ENCODE measurements around the gene LRCH3. TPM values are rescaled to one million over a fixed set of nuclear protein-coding genes. Genes with fewer than 3 reads are reported as not detected.

The LRCH3 gene
- total and polyA plus RNA-seq, 2 experiments from 2014 or later: 22.5 to 38.5 TPM

DNA sequence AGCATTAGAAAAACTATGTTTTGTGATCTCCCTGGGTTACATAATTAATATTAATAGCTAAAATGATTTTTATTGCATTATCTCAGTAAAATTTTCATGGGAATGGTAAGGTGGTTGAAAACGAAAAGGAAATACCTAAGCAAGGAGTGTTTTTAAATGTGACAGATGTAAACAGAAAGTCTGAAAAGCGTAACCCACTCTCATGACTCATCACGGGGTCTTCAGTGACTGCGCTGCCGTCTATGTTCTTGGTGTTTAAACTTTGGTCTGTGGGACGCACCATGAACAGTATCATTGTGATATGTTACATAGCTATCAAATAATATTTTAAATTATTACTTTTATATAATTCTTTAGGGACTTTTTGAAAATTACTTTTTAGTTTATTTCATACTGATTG lies 19.8 kb downstream of the LRCH3 start:
- no peaks in the 10 kb centered on the region for H3K36me3 ChIP-seq (replicated peaks; ENCODE audit: insufficient read depth, low read depth)
- H3K27me3 ChIP-seq: no peaks in the 10 kb centered on the region
- no peaks in the 10 kb centered on the region for H3K9me2 ChIP-seq (replicated peaks; ENCODE audit: insufficient read depth)
- no peak overlapping the region for H3K27ac ChIP-seq
- DNase-seq (ENCODE audit: low spot score): no peak
- TF ChIP-seq, protein P1, sequence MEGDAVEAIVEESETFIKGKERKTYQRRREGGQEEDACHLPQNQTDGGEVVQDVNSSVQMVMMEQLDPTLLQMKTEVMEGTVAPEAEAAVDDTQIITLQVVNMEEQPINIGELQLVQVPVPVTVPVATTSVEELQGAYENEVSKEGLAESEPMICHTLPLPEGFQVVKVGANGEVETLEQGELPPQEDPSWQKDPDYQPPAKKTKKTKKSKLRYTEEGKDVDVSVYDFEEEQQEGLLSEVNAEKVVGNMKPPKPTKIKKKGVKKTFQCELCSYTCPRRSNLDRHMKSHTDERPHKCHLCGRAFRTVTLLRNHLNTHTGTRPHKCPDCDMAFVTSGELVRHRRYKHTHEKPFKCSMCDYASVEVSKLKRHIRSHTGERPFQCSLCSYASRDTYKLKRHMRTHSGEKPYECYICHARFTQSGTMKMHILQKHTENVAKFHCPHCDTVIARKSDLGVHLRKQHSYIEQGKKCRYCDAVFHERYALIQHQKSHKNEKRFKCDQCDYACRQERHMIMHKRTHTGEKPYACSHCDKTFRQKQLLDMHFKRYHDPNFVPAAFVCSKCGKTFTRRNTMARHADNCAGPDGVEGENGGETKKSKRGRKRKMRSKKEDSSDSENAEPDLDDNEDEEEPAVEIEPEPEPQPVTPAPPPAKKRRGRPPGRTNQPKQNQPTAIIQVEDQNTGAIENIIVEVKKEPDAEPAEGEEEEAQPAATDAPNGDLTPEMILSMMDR (IDR thresholded peaks at IDR 0.05; ENCODE audit: poor library complexity): no peak
- TF ChIP-seq EZH2 (IDR thresholded peaks at IDR 0.05; ENCODE audit: borderline replicate concordance) (no peak), EZH2phosphoT487 (IDR thresholded peaks at IDR 0.05; ENCODE audit: low read depth, severe bottlenecking, unreplicated experiment) (no peak)
- no peaks in the 10 kb centered on the region for H3K9me3 ChIP-seq (ENCODE audit: low read depth)
- 90% methylated on average over 6 of the region's 6 CpGs for WGBS (ENCODE audit: low lambda C conversion rate, missing lambda C conversion rate)
- H3K79me2 ChIP-seq: peaks cover 96% of the 10 kb centered on the region
- H3K4me1 ChIP-seq (ENCODE audit: insufficient read depth): no peaks in the 10 kb centered on the region
- peaks cover 37% of the 10 kb centered on the region for H4K20me1 ChIP-seq (ENCODE audit: insufficient read depth, poor library complexity, severe bottlenecking)
- no peak overlapping the region for H3K4me2 ChIP-seq
- no peak overlapping the region for H3K4me3 ChIP-seq
- no peak overlapping the region for H2AFZ ChIP-seq

DNA sequence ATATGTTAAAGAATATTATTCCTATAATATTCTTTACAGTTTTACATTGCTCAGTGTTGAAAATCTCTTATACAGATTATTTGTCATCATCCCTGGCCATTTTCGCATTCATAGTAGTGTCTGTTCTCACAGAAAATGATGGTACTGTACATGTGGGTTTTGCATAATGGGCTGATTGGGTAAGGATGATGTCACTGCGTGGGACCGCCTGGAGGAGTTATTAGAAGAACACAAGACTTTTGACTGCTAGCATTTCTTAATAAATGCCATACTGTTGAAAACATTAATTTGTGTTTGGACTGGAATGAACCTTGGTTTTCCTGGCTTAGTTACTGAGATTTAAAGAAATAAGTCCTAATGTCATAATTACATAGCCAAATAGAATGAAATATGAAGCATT lies 20.3 kb downstream of the LRCH3 start:
- Histone ChIP-seq H3K27me3 (no peaks in the 10 kb centered on the region), H3K9me3 (ENCODE audit: low read depth) (no peaks in the 10 kb centered on the region), H3K4me1 (ENCODE audit: insufficient read depth) (no peaks in the 10 kb centered on the region), H3K9me2 (replicated peaks; ENCODE audit: insufficient read depth) (no peaks in the 10 kb centered on the region), H4K20me1 (ENCODE audit: insufficient read depth, poor library complexity, severe bottlenecking) (peaks cover 37% of the 10 kb centered on the region), H3K79me2 (peaks cover 96% of the 10 kb centered on the region), H3K4me3 (no peak overlapping the region), H3K27ac (no peak overlapping the region), H2AFZ (no peak overlapping the region), H3K4me2 (no peak overlapping the region), H3K36me3 (replicated peaks; ENCODE audit: insufficient read depth, low read depth) (no peaks in the 10 kb centered on the region)
- DNase-seq (ENCODE audit: low spot score): no peak
- 89% methylated on average over 3 of the region's 3 CpGs for WGBS (ENCODE audit: low lambda C conversion rate, missing lambda C conversion rate)
- TF ChIP-seq EZH2phosphoT487 (IDR thresholded peaks at IDR 0.05; ENCODE audit: low read depth, severe bottlenecking, unreplicated experiment) (no peak), EZH2 (IDR thresholded peaks at IDR 0.05; ENCODE audit: borderline replicate concordance) (no peak)
- TF ChIP-seq, protein P1 (IDR thresholded peaks at IDR 0.05; ENCODE audit: poor library complexity): no peak

DNA sequence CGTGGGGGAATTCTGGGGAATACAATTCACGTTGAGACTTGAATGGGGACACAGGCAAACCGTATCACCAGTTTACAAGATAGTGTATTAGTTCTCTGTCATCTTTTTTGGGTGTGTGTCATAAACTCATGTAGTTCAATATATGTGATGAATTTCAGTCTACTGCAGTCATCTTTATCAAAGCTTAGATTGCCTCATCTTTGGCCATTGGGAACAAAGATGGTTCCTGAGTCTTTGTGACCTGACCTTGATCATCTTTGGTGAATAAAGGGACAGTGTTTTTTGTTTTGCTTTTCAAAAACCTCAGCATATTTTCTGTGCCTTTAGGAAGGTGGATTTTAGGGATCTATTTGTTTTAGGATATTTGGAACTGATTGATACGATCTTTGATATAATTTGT lies 23.3 kb downstream of the LRCH3 start:
- H3K4me3 ChIP-seq: no peak overlapping the region
- no peak overlapping the region for H3K27ac ChIP-seq
- H3K4me2 ChIP-seq: no peak overlapping the region
- no peak for DNase-seq (ENCODE audit: low spot score)
- no peaks in the 10 kb centered on the region for H3K9me3 ChIP-seq (ENCODE audit: low read depth)
- 95% methylated on average over 4 of the region's 4 CpGs for WGBS (ENCODE audit: low lambda C conversion rate, missing lambda C conversion rate)
- H3K79me2 ChIP-seq: peaks cover 94% of the 10 kb centered on the region
- no peak for TF ChIP-seq EZH2phosphoT487 (IDR thresholded peaks at IDR 0.05; ENCODE audit: low read depth, severe bottlenecking, unreplicated experiment)
- TF ChIP-seq, protein P1 (IDR thresholded peaks at IDR 0.05; ENCODE audit: poor library complexity): no peak
- no peak for TF ChIP-seq EZH2 (IDR thresholded peaks at IDR 0.05; ENCODE audit: borderline replicate concordance)
- no peaks in the 10 kb centered on the region for H3K27me3 ChIP-seq
- no peaks in the 10 kb centered on the region for H3K36me3 ChIP-seq (replicated peaks; ENCODE audit: insufficient read depth, low read depth)
- H3K4me1 ChIP-seq (ENCODE audit: insufficient read depth): no peaks in the 10 kb centered on the region
- no peak overlapping the region for H2AFZ ChIP-seq
- H4K20me1 ChIP-seq (ENCODE audit: insufficient read depth, poor library complexity, severe bottlenecking): peaks cover 27% of the 10 kb centered on the region
- H3K9me2 ChIP-seq (replicated peaks; ENCODE audit: insufficient read depth): no peaks in the 10 kb centered on the region

Measured in hepatocyte (in vitro differentiated cells).